Measurements from ENCODE around the gene PTCH1. TPM values are rescaled to one million over a fixed set of nuclear protein-coding genes. Genes with fewer than 3 reads are reported as not detected.

PTCH1 gene
- total RNA-seq: 4.7 TPM

DNA sequence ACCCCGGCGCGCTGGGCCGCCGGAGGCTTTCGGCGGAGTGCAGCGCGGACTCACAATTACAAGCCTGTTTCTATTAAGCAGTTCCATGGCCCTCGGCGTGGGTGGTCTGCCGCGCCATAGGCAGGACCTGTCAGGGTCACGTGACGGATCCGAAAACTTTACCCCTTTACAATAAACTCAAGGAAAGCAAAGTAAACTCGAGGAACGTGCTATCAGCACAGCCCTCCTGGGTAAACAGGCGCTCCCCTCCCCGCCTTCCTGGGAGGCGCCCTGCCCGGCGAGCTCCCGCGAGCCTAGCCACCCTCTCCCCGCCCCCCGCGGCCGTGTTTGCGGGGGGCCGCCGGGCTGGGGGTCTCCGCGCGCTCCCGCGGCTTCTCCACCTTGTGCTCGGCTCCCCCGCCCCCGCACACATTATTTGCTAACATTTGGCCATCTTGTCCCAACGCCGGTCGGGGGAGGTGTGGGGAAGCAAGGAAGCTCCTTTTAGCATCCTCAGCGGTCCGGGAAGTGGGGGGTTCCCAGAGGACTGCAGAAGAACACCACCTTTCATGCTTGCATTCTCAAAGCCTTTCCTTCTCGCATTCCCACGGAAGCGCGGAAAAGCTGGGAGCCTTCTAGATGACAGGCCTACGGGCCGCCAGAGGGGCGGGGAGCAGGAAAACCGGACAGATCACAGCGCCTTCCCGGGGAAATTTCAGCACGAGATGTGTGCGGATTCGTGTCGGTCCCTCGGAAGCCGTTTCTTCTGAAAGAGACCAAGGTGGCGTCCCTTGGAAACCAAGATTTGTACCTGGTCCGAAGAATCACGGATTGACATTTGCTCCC is at the start of gene PTCH1:
Gene PTCH1, minus strand, starts transcription at position 238 of the 825 bp plus-strand sequence.
- no peaks in the 10 kb centered on the region for H3K36me3 ChIP-seq (ENCODE audit: control insufficient read depth in 3 of 3, insufficient read depth in 3 of 3, low read length in 3 of 3)
- no peaks in the 10 kb centered on the region for H3K9me3 ChIP-seq (ENCODE audit: control insufficient read depth in 3 of 3, low read length in 3 of 3)
- no peak within 1 kb of the TSS for H3K27ac ChIP-seq (ENCODE audit: low read depth, low read length)
- peaks cover 0 to 30% (median 27%) of the 10 kb centered on the region in 3 donors for H3K27me3 ChIP-seq (ENCODE audit: control insufficient read depth in 3 of 3, insufficient read depth in 3 of 3, low read length in 3 of 3)
- H3K9ac ChIP-seq (ENCODE audit: low read depth in 1 of 3, low read length in 3 of 3): peak within 1 kb of the TSS; percentile 41 to 69 (median 63)
- peaks cover 8 to 10% (median 8%) of the 10 kb centered on the region in 3 donors for H3K4me1 ChIP-seq (ENCODE audit: control insufficient read depth in 3 of 3, insufficient read depth in 3 of 3, low read length in 3 of 3)
- H3K4me3 ChIP-seq (ENCODE audit: low read length in 3 of 3): peak within 1 kb of the TSS; percentile 69 to 74 (median 74)

GRCh38 chr9:95565982-95566381 is 49.2 kb upstream of the PTCH1 start:
- no peaks in the 10 kb centered on the region for H3K9me3 ChIP-seq (ENCODE audit: control insufficient read depth in 3 of 3, low read length in 3 of 3)
- no peak overlapping the region for H3K27ac ChIP-seq (ENCODE audit: low read depth, low read length)
- H3K4me3 ChIP-seq (ENCODE audit: low read length in 3 of 3): no peak overlapping the region
- peaks cover 32 to 44% (median 42%) of the 10 kb centered on the region in 3 donors for H3K27me3 ChIP-seq (ENCODE audit: control insufficient read depth in 3 of 3, insufficient read depth in 3 of 3, low read length in 3 of 3)
- H3K36me3 ChIP-seq (ENCODE audit: control insufficient read depth in 3 of 3, insufficient read depth in 3 of 3, low read length in 3 of 3): no peaks in the 10 kb centered on the region
- H3K4me1 ChIP-seq (ENCODE audit: control insufficient read depth in 3 of 3, insufficient read depth in 3 of 3, low read length in 3 of 3): peaks cover 0 to 4% (median 0%) of the 10 kb centered on the region in 3 donors
- no peak overlapping the region for H3K9ac ChIP-seq (ENCODE audit: low read depth in 1 of 3, low read length in 3 of 3)

DNA sequence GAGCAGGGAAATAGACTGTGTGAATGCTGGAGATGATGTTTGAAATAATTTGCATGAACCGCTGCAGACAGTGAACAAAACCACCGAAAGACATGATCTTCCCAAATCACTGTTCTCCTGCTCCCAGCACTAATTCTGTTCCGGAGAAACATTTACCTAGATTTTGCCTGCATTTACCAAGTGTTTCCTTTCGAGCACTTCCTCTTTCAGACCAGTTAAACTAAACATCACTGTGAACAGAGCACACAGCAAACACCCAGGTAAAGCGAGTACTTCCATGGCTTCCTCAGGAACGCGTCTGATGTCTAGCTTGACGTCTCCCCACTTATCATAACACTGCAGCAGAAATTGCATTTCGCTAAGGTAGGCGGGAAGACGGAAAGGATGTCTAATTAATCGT is 45.1 kb upstream of the PTCH1 start:
- no peak overlapping the region for H3K4me3 ChIP-seq (ENCODE audit: low read length in 3 of 3)

DNA sequence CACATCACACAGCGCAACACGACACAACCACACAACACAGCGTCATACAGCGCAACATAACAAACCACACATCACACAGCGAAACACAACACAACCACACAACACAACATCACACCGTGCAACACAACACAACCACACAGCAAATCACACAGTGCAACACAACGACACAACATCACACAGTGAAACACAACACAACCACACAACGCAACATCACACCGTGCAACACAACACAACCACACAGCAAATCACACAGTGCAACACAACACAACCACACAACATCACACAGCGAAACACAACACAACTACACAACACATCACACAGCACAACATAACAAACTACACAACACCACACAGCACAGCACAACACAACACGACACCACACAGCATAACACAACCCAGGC is 40.4 kb upstream of the PTCH1 start:
- no peak overlapping the region for H3K9ac ChIP-seq (ENCODE audit: low read depth in 1 of 3, low read length in 3 of 3)
- H3K9me3 ChIP-seq (ENCODE audit: control insufficient read depth in 3 of 3, low read length in 3 of 3): no peaks in the 10 kb centered on the region
- no peak overlapping the region for H3K4me3 ChIP-seq (ENCODE audit: low read length in 3 of 3)
- no peaks in the 10 kb centered on the region for H3K4me1 ChIP-seq (ENCODE audit: control insufficient read depth in 3 of 3, insufficient read depth in 3 of 3, low read length in 3 of 3)
- peaks cover 27 to 47% (median 36%) of the 10 kb centered on the region in 3 donors for H3K27me3 ChIP-seq (ENCODE audit: control insufficient read depth in 3 of 3, insufficient read depth in 3 of 3, low read length in 3 of 3)
- no peaks in the 10 kb centered on the region for H3K36me3 ChIP-seq (ENCODE audit: control insufficient read depth in 3 of 3, insufficient read depth in 3 of 3, low read length in 3 of 3)
- H3K27ac ChIP-seq (ENCODE audit: low read depth, low read length): no peak overlapping the region

More for the DNA sequence above, 45.1 kb upstream of the PTCH1 start:
- H3K36me3 ChIP-seq (ENCODE audit: control insufficient read depth in 3 of 3, insufficient read depth in 3 of 3, low read length in 3 of 3): no peaks in the 10 kb centered on the region
- no peaks in the 10 kb centered on the region for H3K4me1 ChIP-seq (ENCODE audit: control insufficient read depth in 3 of 3, insufficient read depth in 3 of 3, low read length in 3 of 3)
- H3K27me3 ChIP-seq (ENCODE audit: control insufficient read depth in 3 of 3, insufficient read depth in 3 of 3, low read length in 3 of 3): peaks cover 11 to 20% (median 17%) of the 10 kb centered on the region in 3 donors
- no peak overlapping the region for H3K9ac ChIP-seq (ENCODE audit: low read depth in 1 of 3, low read length in 3 of 3)
- H3K9me3 ChIP-seq (ENCODE audit: control insufficient read depth in 3 of 3, low read length in 3 of 3): no peaks in the 10 kb centered on the region
- H3K27ac ChIP-seq (ENCODE audit: low read depth, low read length): no peak overlapping the region

DNA sequence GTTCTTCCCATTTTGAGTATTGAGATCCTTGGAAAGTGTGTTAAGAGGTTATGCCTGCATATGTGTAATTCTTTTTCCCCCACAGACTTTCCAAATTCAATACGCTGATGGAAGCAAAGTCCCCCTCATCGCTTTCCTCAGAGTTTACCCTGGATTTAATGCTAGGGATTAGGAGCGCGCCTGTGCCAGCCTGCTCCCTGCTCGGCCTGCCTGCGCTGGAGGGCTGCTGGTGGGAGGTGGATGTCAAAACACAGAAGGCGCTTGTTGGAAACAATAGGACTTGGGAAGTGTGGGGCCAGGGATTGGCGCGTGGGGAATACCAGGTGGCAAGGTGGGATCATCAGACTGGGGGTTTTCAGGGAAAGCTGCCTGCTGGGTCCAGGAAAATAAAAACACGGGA is 39.8 kb upstream of the PTCH1 start:
- Histone ChIP-seq H3K27ac (ENCODE audit: low read depth, low read length) (no peak overlapping the region), H3K9me3 (ENCODE audit: control insufficient read depth in 3 of 3, low read length in 3 of 3) (no peaks in the 10 kb centered on the region), H3K36me3 (ENCODE audit: control insufficient read depth in 3 of 3, insufficient read depth in 3 of 3, low read length in 3 of 3) (no peaks in the 10 kb centered on the region), H3K4me3 (ENCODE audit: low read length in 3 of 3) (no peak overlapping the region), H3K4me1 (ENCODE audit: control insufficient read depth in 3 of 3, insufficient read depth in 3 of 3, low read length in 3 of 3) (no peaks in the 10 kb centered on the region), H3K9ac (ENCODE audit: low read depth in 1 of 3, low read length in 3 of 3) (no peak overlapping the region), H3K27me3 (ENCODE audit: control insufficient read depth in 3 of 3, insufficient read depth in 3 of 3, low read length in 3 of 3) (peaks cover 28 to 41% (median 36%) of the 10 kb centered on the region in 3 donors)

- peak overlapping the region in 2 of 3 donors; percentile 13 to 27 for H3K4me3 ChIP-seq (ENCODE audit: low read length in 3 of 3)
- no peak overlapping the region for H3K9ac ChIP-seq (ENCODE audit: low read depth in 1 of 3, low read length in 3 of 3)
- H3K27ac ChIP-seq (ENCODE audit: low read depth, low read length): no peak overlapping the region
- no peaks in the 10 kb centered on the region for H3K36me3 ChIP-seq (ENCODE audit: control insufficient read depth in 3 of 3, insufficient read depth in 3 of 3, low read length in 3 of 3)
- H3K27me3 ChIP-seq (ENCODE audit: control insufficient read depth in 3 of 3, insufficient read depth in 3 of 3, low read length in 3 of 3): peaks cover 28 to 40% (median 32%) of the 10 kb centered on the region in 3 donors
- H3K4me1 ChIP-seq (ENCODE audit: control insufficient read depth in 3 of 3, insufficient read depth in 3 of 3, low read length in 3 of 3): no peaks in the 10 kb centered on the region
- no peaks in the 10 kb centered on the region for H3K9me3 ChIP-seq (ENCODE audit: control insufficient read depth in 3 of 3, low read length in 3 of 3)
These were observed 36.2 kb upstream of the PTCH1 start for GRCh38 chr9:95552814-95553546.

- Histone ChIP-seq H3K4me1 (ENCODE audit: control insufficient read depth in 3 of 3, insufficient read depth in 3 of 3, low read length in 3 of 3) (no peaks in the 10 kb centered on the region), H3K36me3 (ENCODE audit: control insufficient read depth in 3 of 3, insufficient read depth in 3 of 3, low read length in 3 of 3) (no peaks in the 10 kb centered on the region), H3K4me3 (ENCODE audit: low read length in 3 of 3) (no peak overlapping the region), H3K9me3 (ENCODE audit: control insufficient read depth in 3 of 3, low read length in 3 of 3) (no peaks in the 10 kb centered on the region), H3K27ac (ENCODE audit: low read depth, low read length) (no peak overlapping the region), H3K9ac (ENCODE audit: low read depth in 1 of 3, low read length in 3 of 3) (no peak overlapping the region), H3K27me3 (ENCODE audit: control insufficient read depth in 3 of 3, insufficient read depth in 3 of 3, low read length in 3 of 3) (peaks cover 26 to 40% (median 30%) of the 10 kb centered on the region in 3 donors)
These were observed 35.5 kb upstream of the PTCH1 start for GRCh38 chr9:95552255-95552654.

- Histone ChIP-seq H3K4me3 (ENCODE audit: low read length in 3 of 3) (no peak overlapping the region), H3K4me1 (ENCODE audit: control insufficient read depth in 3 of 3, insufficient read depth in 3 of 3, low read length in 3 of 3) (no peaks in the 10 kb centered on the region), H3K27ac (ENCODE audit: low read depth, low read length) (no peak overlapping the region), H3K9me3 (ENCODE audit: control insufficient read depth in 3 of 3, low read length in 3 of 3) (no peaks in the 10 kb centered on the region), H3K9ac (ENCODE audit: low read depth in 1 of 3, low read length in 3 of 3) (no peak overlapping the region), H3K27me3 (ENCODE audit: control insufficient read depth in 3 of 3, insufficient read depth in 3 of 3, low read length in 3 of 3) (peaks cover 17 to 32% (median 23%) of the 10 kb centered on the region in 3 donors), H3K36me3 (ENCODE audit: control insufficient read depth in 3 of 3, insufficient read depth in 3 of 3, low read length in 3 of 3) (no peaks in the 10 kb centered on the region)
These were observed 34.6 kb upstream of the PTCH1 start for GRCh38 chr9:95551406-95551805.

DNA sequence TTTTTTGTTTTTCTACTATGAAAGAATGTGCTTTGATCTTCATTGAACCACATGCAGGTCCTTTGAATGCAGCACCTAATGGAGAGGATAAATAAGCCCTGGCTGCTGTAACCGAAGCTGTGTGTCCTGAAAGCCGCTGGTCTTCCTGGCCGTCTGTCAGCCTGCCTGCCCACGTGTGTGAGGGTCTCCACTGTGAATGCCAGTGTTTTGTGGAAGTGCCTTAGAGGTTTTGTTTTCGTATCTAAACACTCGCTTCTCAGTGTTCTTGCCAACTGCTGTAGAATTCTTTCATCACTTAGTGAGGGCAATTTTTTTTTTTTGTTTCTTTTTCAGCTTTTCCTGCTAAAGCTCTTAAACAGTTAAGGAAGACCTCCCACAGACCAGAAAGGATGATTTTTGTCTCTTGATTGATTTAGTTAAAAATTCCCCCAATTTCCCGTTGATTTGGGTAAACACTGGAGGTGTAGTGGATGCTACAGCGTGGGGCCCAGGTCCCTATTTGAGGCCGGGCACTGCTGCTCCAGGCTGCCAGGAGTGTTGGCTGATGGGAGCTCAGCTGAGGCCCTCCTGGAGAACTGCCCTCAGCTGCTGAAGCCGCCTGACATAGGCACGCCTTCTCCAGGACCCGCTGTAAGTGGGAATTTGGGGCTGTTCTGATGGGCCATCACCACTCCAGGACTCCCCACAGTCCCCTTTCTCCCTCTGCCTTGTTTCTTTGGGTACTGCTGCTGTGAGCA is 29.2 kb upstream of the PTCH1 start:
- no peak overlapping the region for H3K27ac ChIP-seq (ENCODE audit: low read depth, low read length)
- H3K9ac ChIP-seq (ENCODE audit: low read depth in 1 of 3, low read length in 3 of 3): no peak overlapping the region
- H3K36me3 ChIP-seq (ENCODE audit: control insufficient read depth in 3 of 3, insufficient read depth in 3 of 3, low read length in 3 of 3): no peaks in the 10 kb centered on the region
- peaks cover 4 to 5% (median 5%) of the 10 kb centered on the region in 3 donors for H3K27me3 ChIP-seq (ENCODE audit: control insufficient read depth in 3 of 3, insufficient read depth in 3 of 3, low read length in 3 of 3)
- no peak overlapping the region for H3K4me3 ChIP-seq (ENCODE audit: low read length in 3 of 3)
- no peaks in the 10 kb centered on the region for H3K9me3 ChIP-seq (ENCODE audit: control insufficient read depth in 3 of 3, low read length in 3 of 3)
- no peaks in the 10 kb centered on the region for H3K4me1 ChIP-seq (ENCODE audit: control insufficient read depth in 3 of 3, insufficient read depth in 3 of 3, low read length in 3 of 3)

Data from skeletal muscle tissue (tissue), 4 donors.